ENCODE data around the gene UBTF. TPM values are rescaled to one million over a fixed set of nuclear protein-coding genes. Genes with fewer than 3 reads are reported as not detected.

The UBTF gene
- total and polyA plus RNA-seq, 9 of the 15 experiments (the other 6 are each of a cell fraction or from before 2014, with no cell fraction given), result 1.2 to 113 (median 83.6) TPM

DNA sequence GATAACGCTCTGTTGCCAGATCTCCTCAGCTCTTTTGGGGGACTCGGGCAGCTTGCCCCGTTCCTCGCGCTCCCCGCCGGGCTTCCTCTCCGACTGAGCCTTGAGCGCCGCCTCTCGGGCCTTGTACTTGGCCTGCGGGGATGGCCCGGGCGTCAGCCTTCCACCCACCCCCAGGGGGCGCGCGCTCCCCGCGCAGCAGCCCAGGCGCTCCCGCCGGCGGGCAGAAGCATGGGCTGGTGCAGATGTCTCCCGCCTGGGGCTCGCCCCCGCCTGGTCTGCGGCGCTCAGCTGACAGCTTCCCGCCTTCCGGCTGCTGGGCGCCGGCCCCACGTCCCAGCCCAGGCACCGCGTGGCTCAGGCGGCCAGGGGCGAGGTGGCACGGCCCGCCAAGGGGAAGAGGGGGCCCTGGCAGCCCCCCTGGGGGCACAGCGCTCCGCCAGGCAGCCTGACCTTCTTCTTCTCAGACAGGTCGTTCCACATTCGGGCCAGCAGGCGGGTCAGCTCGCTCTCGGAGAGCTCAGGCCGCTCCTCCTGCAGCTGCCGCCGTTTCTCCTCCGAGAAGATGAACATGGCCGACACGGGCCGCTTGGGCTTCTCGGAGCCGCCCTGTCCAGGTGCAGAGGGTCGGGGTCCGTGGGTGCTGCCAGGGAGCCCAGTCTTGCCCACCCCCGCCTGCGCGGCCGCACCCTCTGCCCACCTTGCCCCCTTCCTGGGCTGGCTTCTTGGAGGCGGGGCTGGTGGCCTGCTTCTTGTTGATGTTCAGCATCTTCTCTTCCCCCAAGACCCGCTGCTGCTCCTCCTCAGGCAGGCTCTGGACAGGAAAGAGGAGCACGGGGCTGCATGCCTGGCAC, 8.9 kb downstream of the UBTF start (continued):
- TF ChIP-seq ZNF445 (CRISPR knock-in tag; IDR thresholded peaks at IDR 0.05; ENCODE audit: low read depth) (no peak), HNRNPL (IDR thresholded peaks at IDR 0.05; ENCODE audit: low read depth, low read length) (peak; percentile 99), MED1 (CRISPR knock-in tag; IDR thresholded peaks at IDR 0.05; ENCODE audit: borderline replicate concordance) (no peak), SMAD4 (CRISPR knock-in tag; conservative IDR thresholded peaks at IDR 0.05) (peak; percentile 98), USF2 (CRISPR knock-in tag; IDR thresholded peaks at IDR 0.05) (peak; percentile 45; the same call in 1 of the 2 replicates), ADNP (tag; IDR thresholded peaks at IDR 0.05) (no peak), ID3 (CRISPR knock-in tag; IDR thresholded peaks at IDR 0.05) (no peak), ID3 (tag; IDR thresholded peaks at IDR 0.05) (peak; percentile 81), EP400 (IDR thresholded peaks at IDR 0.05) (peak; percentile 67; the same call in 1 of the 2 replicates), MGA (IDR thresholded peaks at IDR 0.05) (peak; percentile 88), MAFF (IDR thresholded peaks at IDR 0.05; ENCODE audit: low read length) (no peak)

All from K562 (cell line).